AG09319 (cell line): ENCODE results near the gene CNPPD1.

Experiments used
- DNase-seq: peaks from one replicate; pipeline ENCODE4 v3.0.0-alpha.2; 2010; ENCODE audit warnings: low read depth; ENCODE audit errors: extremely low read depth
- CTCF ChIP-seq: IDR thresholded peaks from 2 replicates; pipeline ENCODE4 v1.5.1; 2011; ENCODE audit warnings: low read depth, mild to moderate bottlenecking, inconsistent platforms, low read length, moderate library complexity

CNPPD1 gene

GRCh38 chr2:219199470-219200211 lies 22.9 kb upstream of the CNPPD1 start:
- TF ChIP-seq CTCF = no peak
- no peak for DNase-seq

- no peak for TF ChIP-seq CTCF
- DNase-seq = no peak
Measured at GRCh38 chr2:219198974-219199373, 22.2 kb upstream of the CNPPD1 start.

GRCh38 chr2:219197388-219197787 lies 20.7 kb upstream of the CNPPD1 start:
- TF ChIP-seq CTCF = no peak

GRCh38 chr2:219186754-219187456 lies 10.2 kb upstream of the CNPPD1 start:
- no peak for TF ChIP-seq CTCF
- no peak for DNase-seq

More at GRCh38 chr2:219197388-219197787, 20.7 kb upstream of the CNPPD1 start:
- no peak for DNase-seq

GRCh38 chr2:219184121-219184520 lies 7.4 kb upstream of the CNPPD1 start:
- no peak for TF ChIP-seq CTCF
- DNase-seq = no peak

GRCh38 chr2:219183151-219183772 lies 6.5 kb upstream of the CNPPD1 start:
- no peak for TF ChIP-seq CTCF
- DNase-seq = no peak
